Measurements from ENCODE around the gene LARGE1. TPM values are rescaled to one million over a fixed set of nuclear protein-coding genes. Genes with fewer than 3 reads are reported as not detected.

Gene LARGE1
- total and polyA plus RNA-seq, 2 experiments from 2014 or later, result 1.5 to 12.8 TPM

GRCh38 chr22:33866511-33866910 is 53.8 kb downstream of the LARGE1 start:
- Histone ChIP-seq H3K79me2 (ENCODE audit: insufficient read depth) (peaks cover 22% of the 10 kb centered on the region), H3F3A (ENCODE audit: insufficient read depth) (peaks cover 8% of the 10 kb centered on the region; the same call in 1 of the 2 replicates), H3K4me2 (ENCODE audit: unreplicated experiment) (no peak overlapping the region), H4K20me1 (ENCODE audit: insufficient read depth) (no peaks in the 10 kb centered on the region), H3K4me1 (ENCODE audit: insufficient read depth) (peaks cover 9% of the 10 kb centered on the region; the same call in 1 of the 2 replicates), H2AFZ (no peak overlapping the region), H3K9ac (peak overlapping the region; percentile 10; the same call in 1 of the 2 replicates), H3K9me2 (ENCODE audit: insufficient read depth) (no peaks in the 10 kb centered on the region), H3K27me3 (replicated peaks; ENCODE audit: insufficient read depth) (no peaks in the 10 kb centered on the region), H3K9me3 (ENCODE audit: low read depth) (no peaks in the 10 kb centered on the region), H3K27ac (peak overlapping the region; percentile 49), H3K4me3 (no peak overlapping the region), H3K36me3 (ENCODE audit: low read depth) (no peaks in the 10 kb centered on the region)
- TF ChIP-seq EZH2 (IDR thresholded peaks at IDR 0.05; ENCODE audit: insufficient read depth, poor library complexity, severe bottlenecking), result no peak
- no peak for TF ChIP-seq EZH2phosphoT487 (IDR thresholded peaks at IDR 0.05; ENCODE audit: insufficient read depth, low read depth)
- in situ Hi-C loops (cut with MboI), result no loop called here
- no peak for DNase-seq
- 95 to 98% methylated on average over 3 of the region's 3 CpGs for WGBS, 2 experiments (ENCODE audit: low coverage in 1 of 2, low lambda C conversion rate in 2 of 2, missing lambda C conversion rate in 2 of 2)

- 95 to 100% methylated on average over 1 of the region's 1 CpG for WGBS, 2 experiments (ENCODE audit: low coverage in 1 of 2, low lambda C conversion rate in 2 of 2, missing lambda C conversion rate in 2 of 2)
- Histone ChIP-seq H3K9me3 (ENCODE audit: low read depth) (no peaks in the 10 kb centered on the region), H3K79me2 (ENCODE audit: insufficient read depth) (peaks cover 17% of the 10 kb centered on the region), H3K4me3 (no peak overlapping the region), H3K4me2 (ENCODE audit: unreplicated experiment) (no peak overlapping the region), H3K9me2 (ENCODE audit: insufficient read depth) (no peaks in the 10 kb centered on the region), H3K36me3 (ENCODE audit: low read depth) (no peaks in the 10 kb centered on the region), H3K9ac (no peak overlapping the region), H2AFZ (no peak overlapping the region), H3K27ac (no peak overlapping the region), H4K20me1 (ENCODE audit: insufficient read depth) (no peaks in the 10 kb centered on the region), H3K27me3 (replicated peaks; ENCODE audit: insufficient read depth) (no peaks in the 10 kb centered on the region), H3K4me1 (ENCODE audit: insufficient read depth) (peaks cover 9% of the 10 kb centered on the region; the same call in 1 of the 2 replicates), H3F3A (ENCODE audit: insufficient read depth) (peaks cover 8% of the 10 kb centered on the region; the same call in 1 of the 2 replicates)
- TF ChIP-seq EZH2phosphoT487 (IDR thresholded peaks at IDR 0.05; ENCODE audit: insufficient read depth, low read depth) (no peak), EZH2 (IDR thresholded peaks at IDR 0.05; ENCODE audit: insufficient read depth, poor library complexity, severe bottlenecking) (no peak)
- no peak for DNase-seq
- in situ Hi-C loops (cut with MboI), result no loop called here
Measured at GRCh38 chr22:33865996-33866395, 54.3 kb downstream of the LARGE1 start.

GRCh38 chr22:33865248-33865647 is 55.0 kb downstream of the LARGE1 start:
- Histone ChIP-seq H3K4me3 (no peak overlapping the region), H3K27ac (no peak overlapping the region), H2AFZ (no peak overlapping the region), H3K36me3 (ENCODE audit: low read depth) (no peaks in the 10 kb centered on the region), H4K20me1 (ENCODE audit: insufficient read depth) (no peaks in the 10 kb centered on the region), H3K27me3 (replicated peaks; ENCODE audit: insufficient read depth) (no peaks in the 10 kb centered on the region), H3K9me3 (ENCODE audit: low read depth) (no peaks in the 10 kb centered on the region), H3K79me2 (ENCODE audit: insufficient read depth) (peaks cover 11% of the 10 kb centered on the region), H3K9ac (no peak overlapping the region), H3K9me2 (ENCODE audit: insufficient read depth) (no peaks in the 10 kb centered on the region), H3F3A (ENCODE audit: insufficient read depth) (peaks cover 8% of the 10 kb centered on the region; the same call in 1 of the 2 replicates), H3K4me1 (ENCODE audit: insufficient read depth) (peaks cover 9% of the 10 kb centered on the region; the same call in 1 of the 2 replicates), H3K4me2 (ENCODE audit: unreplicated experiment) (no peak overlapping the region)
- 62 to 71% methylated on average over 5 of the region's 5 CpGs for WGBS, 2 experiments (ENCODE audit: low coverage in 1 of 2, low lambda C conversion rate in 2 of 2, missing lambda C conversion rate in 2 of 2)
- in situ Hi-C loops (cut with MboI), result no loop called here
- TF ChIP-seq EZH2phosphoT487 (IDR thresholded peaks at IDR 0.05; ENCODE audit: insufficient read depth, low read depth), result no peak
- DNase-seq, result no peak

- Histone ChIP-seq H3K9me3 (ENCODE audit: low read depth) (no peaks in the 10 kb centered on the region), H3K79me2 (ENCODE audit: insufficient read depth) (peaks cover 12% of the 10 kb centered on the region), H3K4me3 (no peak overlapping the region), H3K4me1 (ENCODE audit: insufficient read depth) (peaks cover 9% of the 10 kb centered on the region; the same call in 1 of the 2 replicates), H2AFZ (no peak overlapping the region), H3K36me3 (ENCODE audit: low read depth) (no peaks in the 10 kb centered on the region), H3K9ac (no peak overlapping the region), H4K20me1 (ENCODE audit: insufficient read depth) (no peaks in the 10 kb centered on the region), H3K27ac (no peak overlapping the region), H3K9me2 (ENCODE audit: insufficient read depth) (no peaks in the 10 kb centered on the region), H3K4me2 (ENCODE audit: unreplicated experiment) (no peak overlapping the region), H3K27me3 (replicated peaks; ENCODE audit: insufficient read depth) (no peaks in the 10 kb centered on the region), H3F3A (ENCODE audit: insufficient read depth) (peaks cover 8% of the 10 kb centered on the region; the same call in 1 of the 2 replicates)
- in situ Hi-C loops (cut with MboI), result no loop called here
- 79 to 88% methylated on average over 7 of the region's 7 CpGs for WGBS, 2 experiments (ENCODE audit: low coverage in 1 of 2, low lambda C conversion rate in 2 of 2, missing lambda C conversion rate in 2 of 2)
- DNase-seq, result peak; percentile 22
- TF ChIP-seq EZH2 (IDR thresholded peaks at IDR 0.05; ENCODE audit: insufficient read depth, poor library complexity, severe bottlenecking), result no peak
- TF ChIP-seq EZH2phosphoT487 (IDR thresholded peaks at IDR 0.05; ENCODE audit: insufficient read depth, low read depth), result no peak
Measured at GRCh38 chr22:33864723-33865130, 55.5 kb downstream of the LARGE1 start.

Data from GM23248 (cell line).